GM18873 (cell line): ENCODE data around the gene HPDL.
A peak's percentile ranks its signal among the peaks of the same experiment; 100 is the strongest.
"Not testable (repeated sequence)": the region's sequence is repeated elsewhere in the genome, so short reads cannot be mapped to it uniquely, and the experiment has no call there.

Source experiments
- ATAC-seq: cut with Tn5 transposase; IDR thresholded peaks from one replicate; pipeline ENCODE4 v1.9.1; 2021; ENCODE audit warnings: mild to moderate bottlenecking, moderate library complexity, moderate number of reproducible peaks; ENCODE audit not compliant: unreplicated experiment, low FRiP score

Gene HPDL

GRCh38 chr1:45326627-45327623 is at the start of gene HPDL:
HPDL (plus strand) TSS chr1:45326895; CDS start chr1:45327149, 254 bp downstream.
- no peak for ATAC-seq

GRCh38 chr1:45282351-45282750 is 44.3 kb upstream of the HPDL start:
- ATAC-seq: no peak

- ATAC-seq: not testable (repeated sequence)
These were observed 41.8 kb upstream of the HPDL start for GRCh38 chr1:45284858-45285257.

GRCh38 chr1:45286521-45286920 is 40.2 kb upstream of the HPDL start:
- ATAC-seq: not testable (repeated sequence)

- not testable (repeated sequence) for ATAC-seq
These were observed 35.7 kb upstream of the HPDL start for GRCh38 chr1:45291002-45291401.

- ATAC-seq: no peak
These were observed 35.0 kb upstream of the HPDL start for GRCh38 chr1:45291716-45292115.

GRCh38 chr1:45297666-45298356 is 28.9 kb upstream of the HPDL start:
- ATAC-seq: no peak

GRCh38 chr1:45299296-45299695 is 27.4 kb upstream of the HPDL start:
- ATAC-seq: no peak

GRCh38 chr1:45299981-45300668 is 26.6 kb upstream of the HPDL start:
- ATAC-seq: no peak

GRCh38 chr1:45300669-45300997 is 26.1 kb upstream of the HPDL start:
- ATAC-seq: no peak

- no peak for ATAC-seq
These were observed 24.1 kb upstream of the HPDL start for GRCh38 chr1:45302505-45303150.

GRCh38 chr1:45303520-45304310 is 23.0 kb upstream of the HPDL start:
- peak; percentile 55 for ATAC-seq

- ATAC-seq: no peak
These were observed 22.2 kb upstream of the HPDL start for GRCh38 chr1:45304311-45305081.

- no peak for ATAC-seq
These were observed 21.5 kb upstream of the HPDL start for GRCh38 chr1:45305231-45305630.

GRCh38 chr1:45306319-45306718 is 20.4 kb upstream of the HPDL start:
- no peak for ATAC-seq

- no peak for ATAC-seq
These were observed 19.8 kb upstream of the HPDL start for GRCh38 chr1:45306905-45307304.

GRCh38 chr1:45314266-45314665 is 12.4 kb upstream of the HPDL start:
- no peak for ATAC-seq

GRCh38 chr1:45317166-45317565 is 9.5 kb upstream of the HPDL start:
- ATAC-seq: no peak

GRCh38 chr1:45319761-45320160 is 6.9 kb upstream of the HPDL start:
- ATAC-seq: no peak
